Heart right ventricle (tissue), 16 donors: ENCODE measurements around the gene FRMPD2. TPM values are rescaled to one million over a fixed set of nuclear protein-coding genes. Genes with fewer than 3 reads are reported as not detected.
A peak's percentile ranks its signal among the peaks of the same experiment; 100 is the strongest.

Source experiments
- ATAC-seq, 8 donors: fragments of 200-7000 bp; cut with Tn5 transposase; one replicate each; pipeline ENCODE4 v1.9.1; 2020; ENCODE audit warnings: mild to moderate bottlenecking in 8 of 8, moderate library complexity in 8 of 8, moderate number of reproducible peaks in 1 of 8
- DNase-seq, 2 donors: peaks; one replicate each; pipeline ENCODE4 v3.0.0-alpha.2; 2020
- H3K27ac ChIP-seq, 10 donors: fragments of 200-600 bp; sonication (generic) in 2 of 10; one replicate each; pipeline versions ENCODE4 v1.5.0 to v1.8.0; 2020 to 2022; ENCODE audit warnings: mild to moderate bottlenecking in 3 of 10
- H3K27me3 ChIP-seq, 7 donors: fragments of 200-600 bp; one replicate each; pipeline ENCODE4 v1.8.0; 2021 to 2022; ENCODE audit warnings: mild to moderate bottlenecking in 2 of 7
- H3K36me3 ChIP-seq, 9 donors: fragments of 200-600 bp; sonication (generic) in 1 of 9; one replicate each; pipeline versions ENCODE4 v1.5.0 to v1.8.0; 2020 to 2022; ENCODE audit warnings: mild to moderate bottlenecking in 2 of 9
- H3K4me1 ChIP-seq, 9 donors: fragments of 200-600 bp; sonication (generic) in 1 of 9; one replicate each; pipeline versions ENCODE4 v1.5.0 to v1.8.0; 2020 to 2022; ENCODE audit warnings: mild to moderate bottlenecking in 4 of 9
- H3K4me3 ChIP-seq, 10 donors: fragments of 200-600 bp; sonication (generic) in 2 of 10; one replicate each; pipeline versions ENCODE4 v1.5.0 to v1.8.0; 2020 to 2022; ENCODE audit warnings: mild to moderate bottlenecking in 7 of 10, moderate library complexity in 2 of 10
- H3K9me3 ChIP-seq, 11 donors: fragments of 200-600 bp in 10 of 11; sonication (generic) in 2 of 11; one replicate each; pipeline versions ENCODE4 v1.5.0 to v1.8.0; 2013 to 2022; ENCODE audit warnings: mild to moderate bottlenecking in 2 of 11, control low read depth in 1 of 11, moderate library complexity in 1 of 11
- CTCF ChIP-seq, 9 donors: fragments of 200-600 bp; sonication (generic) in 2 of 9; IDR thresholded peaks; one replicate each; pipeline versions ENCODE4 v1.5.0 to v1.8.0; 2021 to 2022; ENCODE audit warnings: antibody characterized with exemption in 9 of 9, mild to moderate bottlenecking in 5 of 9, moderate library complexity in 1 of 9
- WGBS, 2 donors: extraction: QIAGEN DNeasy Blood & Tissue Kit; methylation state at CpG; one replicate each; pipeline ENCODE4 v1.1.7; 2013; ENCODE audit warnings: inconsistent platforms in 1 of 2; 5-methylcytosine and 5-hydroxymethylcytosine counted together
- intact Hi-C, 10 donors: fragments of 100-400 bp; cut with DNase I; formaldehyde crosslinking; loops; one replicate each; pipeline versions ENCODE4 v1.11.1 to v1.14.2; 2022
- polyA plus RNA-seq, 2 donors: library from polyadenylated mRNA; stranded (reverse); fragments of 200-250 nt; gene quantifications; one replicate each; pipeline ENCODE4 v1.2.3, GENCODE V29; 2013
- total RNA-seq, 10 donors: library from RNA; stranded (reverse); fragmentation: NEBNext Ultra II Directional in 3 of 10; extraction: Animal tissue kit (Norgen Biotek cat#: 25700) in 3 of 10; gene quantifications; one replicate each; pipeline versions ENCODE4 v1.2.1 to v1.2.4, GENCODE V29; 2021 to 2023
- donor health status: Arrhythmogenic right ventricular cardiomyopathy.
- donor health status: ischemic (EF 13 %, LVEDD 7.1; RV severe dilation, severe dysfunction).
- donor health status: healthy with polysubstance abuse.
- donor health status: DM: no; HTN: yes; CAD: no.
- donor health status: DM: no; HTN: no; CAD: no.
- donor health status: ischemic (EF 25% LVEDD 6.9; RV normal size, moderate dysfunction).
- donor health status: ischemic (EF 25% LVEDD 5.7; RV mildly dilated, moderate dysfunction).
- donor health status: healthy.
- donor health status: DM: yes; HTN: yes; CAD: no.
- donor health status: Ischemic cardiomyopathy.
- donor health status: ischemic (EF 35%, LVEDD 5.7; RV mildly dilated, moderate dysfunction).
- donor health status: nonischemic (EF 11% LVEDD 7.7; RV severe dilation, severe dysfunction).
- donor health status: DM: yes; HTN: yes; CAD: no.
- donor health status: PGD.
- donor health status: ischemic (EF 29% LVEDD 5.4; RV normal size, mild dysfunction).
- donor health status: nonischemic (EF 23%, LVEDD 6.1; RV moderate dilation, normal function).

The FRMPD2 gene
- total and polyA plus RNA-seq, 12 donors, result 0.16 to 0.74 (median 0.23) TPM; not detected in 5

GRCh38 chr10:48231178-48231577 is 43.3 kb downstream of the FRMPD2 start:
- Histone ChIP-seq H3K27ac (no peak overlapping the region), H3K9me3 (no peaks in the 10 kb centered on the region), H3K27me3 (no peaks in the 10 kb centered on the region), H3K36me3 (no peaks in the 10 kb centered on the region), H3K4me1 (peaks cover 0 to 14% (median 0%) of the 10 kb centered on the region in 9 donors), H3K4me3 (no peak overlapping the region)
- no peak for DNase-seq
- intact Hi-C loops, result no loop called here
- 57 to 74% methylated on average over 2 of the region's 2 CpGs for WGBS, 2 donors
- TF ChIP-seq CTCF (IDR thresholded peaks at IDR 0.05), result no peak
- ATAC-seq, result peak in 1 of 8 donors; percentile 67

- TF ChIP-seq CTCF (IDR thresholded peaks at IDR 0.05), result no peak
These were observed 47.3 kb downstream of the FRMPD2 start for GRCh38 chr10:48227213-48227612.

GRCh38 chr10:48224979-48225560 is 49.4 kb downstream of the FRMPD2 start:
- peaks cover 0 to 8% (median 0%) of the 10 kb centered on the region in 9 donors for H3K4me1 ChIP-seq
- H3K36me3 ChIP-seq, result no peaks in the 10 kb centered on the region
- H3K27ac ChIP-seq, result no peak overlapping the region
- H3K9me3 ChIP-seq, result no peaks in the 10 kb centered on the region
- no peak for TF ChIP-seq CTCF (IDR thresholded peaks at IDR 0.05)
- DNase-seq, result no peak
- ATAC-seq, result peak in 1 of 8 donors; percentile 61
- H3K27me3 ChIP-seq, result peaks cover 0 to 8% (median 0%) of the 10 kb centered on the region in 7 donors
- no peak overlapping the region for H3K4me3 ChIP-seq
- whole genome bisulfite sequencing, 2 donors, result 49 to 61% methylated on average over 5 of the region's 5 CpGs
- intact Hi-C loops, result no loop called here

More at GRCh38 chr10:48227213-48227612, 47.3 kb downstream of the FRMPD2 start:
- Histone ChIP-seq H3K4me1 (peaks cover 0 to 8% (median 0%) of the 10 kb centered on the region in 9 donors), H3K4me3 (no peak overlapping the region), H3K27me3 (peaks cover 0 to 7% (median 0%) of the 10 kb centered on the region in 7 donors), H3K36me3 (no peaks in the 10 kb centered on the region), H3K9me3 (no peaks in the 10 kb centered on the region), H3K27ac (no peak overlapping the region)
- no peak for DNase-seq
- intact Hi-C loops, result no loop called here
- 87 to 91% methylated on average over 6 of the region's 6 CpGs for WGBS, 2 donors
- ATAC-seq, result no peak

GRCh38 chr10:48224296-48224695 is 50.2 kb downstream of the FRMPD2 start:
- WGBS, 2 donors, result 73 to 88% methylated on average over 1 of the region's 1 CpG
- no peak for TF ChIP-seq CTCF (IDR thresholded peaks at IDR 0.05)
- Histone ChIP-seq H3K27me3 (peaks cover 0 to 8% (median 0%) of the 10 kb centered on the region in 7 donors), H3K4me1 (peaks cover 0 to 8% (median 0%) of the 10 kb centered on the region in 9 donors), H3K27ac (no peak overlapping the region), H3K9me3 (no peaks in the 10 kb centered on the region), H3K36me3 (no peaks in the 10 kb centered on the region), H3K4me3 (no peak overlapping the region)
- no peak for ATAC-seq
- intact Hi-C loops, result no loop called here
- no peak for DNase-seq
